C4-2B (cell line): ENCODE measurements around the gene PLK1.

Experiments
- ZFX ChIP-seq: fragments of 450-650 bp; IDR thresholded peaks from 2 replicates; pipeline ENCODE4 v1.6.1; 2017
- TF ChIP-seq, protein P1 (sequence below): fragments of 450-650 bp; conservative IDR thresholded peaks from 2 replicates; pipeline ENCODE4 v1.5.1; 2017; ENCODE audit warnings: mild to moderate bottlenecking

DNA sequence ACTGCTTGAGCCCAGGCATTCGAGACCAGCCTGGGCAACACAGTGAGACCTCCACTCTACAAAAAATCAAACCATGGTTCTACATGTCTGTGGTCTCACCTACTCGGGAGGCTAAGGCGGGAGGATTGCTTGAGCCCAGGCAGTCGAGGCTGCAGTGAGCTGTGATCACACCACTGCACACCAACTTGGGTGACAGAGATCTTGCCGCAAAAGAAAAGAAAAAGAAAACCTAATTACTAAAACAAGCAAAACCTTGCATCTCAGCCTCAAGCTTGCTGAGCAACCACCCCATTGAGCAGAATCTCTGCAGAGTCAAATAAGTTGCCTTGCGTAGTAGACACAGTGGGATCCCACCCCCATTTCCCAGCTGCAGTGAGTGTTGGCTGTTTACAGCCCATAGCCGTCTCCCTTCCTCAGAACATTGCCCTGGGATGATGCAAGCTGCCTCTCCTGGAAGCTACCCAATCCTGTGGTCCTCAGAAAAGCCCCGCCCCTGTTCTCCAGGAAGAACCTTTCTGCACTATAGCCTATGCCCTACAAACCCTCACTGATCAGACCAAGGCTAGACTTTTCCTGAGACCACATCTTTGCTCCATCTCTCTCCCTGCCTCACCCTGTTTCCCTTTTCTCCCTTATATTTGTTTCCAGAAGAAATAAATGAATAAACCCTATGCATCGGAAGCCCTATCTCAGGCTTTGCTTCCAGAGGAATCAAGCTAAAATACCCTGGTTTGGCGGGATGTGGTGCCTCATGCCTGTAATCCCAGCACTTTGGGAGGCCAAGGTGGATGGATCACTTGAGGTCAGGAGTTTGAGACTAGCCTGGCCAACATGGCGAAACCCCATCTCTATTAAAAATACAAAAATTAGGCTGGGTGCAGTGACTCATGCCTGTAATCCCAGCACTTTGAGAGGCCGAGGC is 51.1 kb downstream of the PLK1 start:
- TF ChIP-seq, protein P1, sequence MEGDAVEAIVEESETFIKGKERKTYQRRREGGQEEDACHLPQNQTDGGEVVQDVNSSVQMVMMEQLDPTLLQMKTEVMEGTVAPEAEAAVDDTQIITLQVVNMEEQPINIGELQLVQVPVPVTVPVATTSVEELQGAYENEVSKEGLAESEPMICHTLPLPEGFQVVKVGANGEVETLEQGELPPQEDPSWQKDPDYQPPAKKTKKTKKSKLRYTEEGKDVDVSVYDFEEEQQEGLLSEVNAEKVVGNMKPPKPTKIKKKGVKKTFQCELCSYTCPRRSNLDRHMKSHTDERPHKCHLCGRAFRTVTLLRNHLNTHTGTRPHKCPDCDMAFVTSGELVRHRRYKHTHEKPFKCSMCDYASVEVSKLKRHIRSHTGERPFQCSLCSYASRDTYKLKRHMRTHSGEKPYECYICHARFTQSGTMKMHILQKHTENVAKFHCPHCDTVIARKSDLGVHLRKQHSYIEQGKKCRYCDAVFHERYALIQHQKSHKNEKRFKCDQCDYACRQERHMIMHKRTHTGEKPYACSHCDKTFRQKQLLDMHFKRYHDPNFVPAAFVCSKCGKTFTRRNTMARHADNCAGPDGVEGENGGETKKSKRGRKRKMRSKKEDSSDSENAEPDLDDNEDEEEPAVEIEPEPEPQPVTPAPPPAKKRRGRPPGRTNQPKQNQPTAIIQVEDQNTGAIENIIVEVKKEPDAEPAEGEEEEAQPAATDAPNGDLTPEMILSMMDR: no peak
- no peak for TF ChIP-seq ZFX
